ENCODE results near the gene CNTF. TPM values are rescaled to one million over a fixed set of nuclear protein-coding genes. Genes with fewer than 3 reads are reported as not detected.

Gene CNTF
- total and polyA plus RNA-seq, 10 of the 15 experiments (the other 5 are each of a cell fraction or from before 2014, with no cell fraction given) = 0.16 to 2.3 (median 0.73) TPM

DNA sequence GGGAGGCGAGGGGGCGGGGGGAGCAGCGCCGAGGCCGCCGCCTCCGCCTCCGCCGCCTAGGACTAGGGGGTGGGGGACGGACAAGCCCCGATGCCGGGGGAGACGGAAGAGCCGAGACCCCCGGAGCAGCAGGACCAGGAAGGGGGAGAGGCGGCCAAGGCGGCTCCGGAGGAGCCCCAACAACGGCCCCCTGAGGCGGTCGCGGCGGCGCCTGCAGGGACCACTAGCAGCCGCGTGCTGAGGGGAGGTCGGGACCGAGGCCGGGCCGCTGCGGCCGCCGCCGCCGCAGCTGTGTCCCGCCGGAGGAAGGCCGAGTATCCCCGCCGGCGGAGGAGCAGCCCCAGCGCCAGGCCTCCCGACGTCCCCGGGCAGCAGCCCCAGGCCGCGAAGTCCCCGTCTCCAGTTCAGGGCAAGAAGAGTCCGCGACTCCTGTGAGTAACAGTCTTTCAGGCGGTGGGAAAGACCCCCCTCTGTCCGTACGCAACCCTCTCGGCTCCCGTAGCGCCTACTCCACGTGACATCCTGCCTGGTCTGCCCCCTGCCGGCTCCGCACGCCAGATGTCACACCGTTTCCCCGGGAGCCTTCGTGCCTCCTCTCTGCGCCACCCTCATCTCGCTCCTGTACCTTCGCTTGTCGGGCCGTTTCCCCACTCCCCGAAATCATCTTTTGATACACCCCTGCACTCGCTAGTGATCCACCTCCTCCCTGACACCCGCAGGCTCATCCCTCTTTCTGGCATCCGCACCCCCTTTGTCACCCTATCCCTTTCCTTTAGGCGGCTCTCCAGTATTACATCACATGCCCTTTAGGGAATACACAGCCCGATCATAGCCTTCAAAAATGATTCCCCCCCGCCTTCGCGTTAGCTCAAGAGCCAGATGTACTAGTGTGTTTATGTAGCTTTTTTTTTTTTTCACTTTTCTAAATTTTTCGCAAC, 43.0 kb upstream of the CNTF start (continued):
- peak; percentile 36; the same call in 1 of the 2 replicates for TF ChIP-seq MYB (IDR thresholded peaks at IDR 0.05; ENCODE audit: borderline replicate concordance, low read depth, low read length)
- TF ChIP-seq, protein P1, sequence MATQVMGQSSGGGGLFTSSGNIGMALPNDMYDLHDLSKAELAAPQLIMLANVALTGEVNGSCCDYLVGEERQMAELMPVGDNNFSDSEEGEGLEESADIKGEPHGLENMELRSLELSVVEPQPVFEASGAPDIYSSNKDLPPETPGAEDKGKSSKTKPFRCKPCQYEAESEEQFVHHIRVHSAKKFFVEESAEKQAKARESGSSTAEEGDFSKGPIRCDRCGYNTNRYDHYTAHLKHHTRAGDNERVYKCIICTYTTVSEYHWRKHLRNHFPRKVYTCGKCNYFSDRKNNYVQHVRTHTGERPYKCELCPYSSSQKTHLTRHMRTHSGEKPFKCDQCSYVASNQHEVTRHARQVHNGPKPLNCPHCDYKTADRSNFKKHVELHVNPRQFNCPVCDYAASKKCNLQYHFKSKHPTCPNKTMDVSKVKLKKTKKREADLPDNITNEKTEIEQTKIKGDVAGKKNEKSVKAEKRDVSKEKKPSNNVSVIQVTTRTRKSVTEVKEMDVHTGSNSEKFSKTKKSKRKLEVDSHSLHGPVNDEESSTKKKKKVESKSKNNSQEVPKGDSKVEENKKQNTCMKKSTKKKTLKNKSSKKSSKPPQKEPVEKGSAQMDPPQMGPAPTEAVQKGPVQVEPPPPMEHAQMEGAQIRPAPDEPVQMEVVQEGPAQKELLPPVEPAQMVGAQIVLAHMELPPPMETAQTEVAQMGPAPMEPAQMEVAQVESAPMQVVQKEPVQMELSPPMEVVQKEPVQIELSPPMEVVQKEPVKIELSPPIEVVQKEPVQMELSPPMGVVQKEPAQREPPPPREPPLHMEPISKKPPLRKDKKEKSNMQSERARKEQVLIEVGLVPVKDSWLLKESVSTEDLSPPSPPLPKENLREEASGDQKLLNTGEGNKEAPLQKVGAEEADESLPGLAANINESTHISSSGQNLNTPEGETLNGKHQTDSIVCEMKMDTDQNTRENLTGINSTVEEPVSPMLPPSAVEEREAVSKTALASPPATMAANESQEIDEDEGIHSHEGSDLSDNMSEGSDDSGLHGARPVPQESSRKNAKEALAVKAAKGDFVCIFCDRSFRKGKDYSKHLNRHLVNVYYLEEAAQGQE (IDR thresholded peaks at IDR 0.05; ENCODE audit: low read depth, low read length) = 0 out of 2 replicates have a peak, but pooled peaks have one; percentile 35
- TF ChIP-seq SRF (IDR thresholded peaks at IDR 0.05; ENCODE audit: low read depth in 2 of 2, low read length in 2 of 2) = no peak
- peak; percentile 54 for TF ChIP-seq HDAC6 (IDR thresholded peaks at IDR 0.05; ENCODE audit: unreplicated experiment)
- TF ChIP-seq, protein P2, sequence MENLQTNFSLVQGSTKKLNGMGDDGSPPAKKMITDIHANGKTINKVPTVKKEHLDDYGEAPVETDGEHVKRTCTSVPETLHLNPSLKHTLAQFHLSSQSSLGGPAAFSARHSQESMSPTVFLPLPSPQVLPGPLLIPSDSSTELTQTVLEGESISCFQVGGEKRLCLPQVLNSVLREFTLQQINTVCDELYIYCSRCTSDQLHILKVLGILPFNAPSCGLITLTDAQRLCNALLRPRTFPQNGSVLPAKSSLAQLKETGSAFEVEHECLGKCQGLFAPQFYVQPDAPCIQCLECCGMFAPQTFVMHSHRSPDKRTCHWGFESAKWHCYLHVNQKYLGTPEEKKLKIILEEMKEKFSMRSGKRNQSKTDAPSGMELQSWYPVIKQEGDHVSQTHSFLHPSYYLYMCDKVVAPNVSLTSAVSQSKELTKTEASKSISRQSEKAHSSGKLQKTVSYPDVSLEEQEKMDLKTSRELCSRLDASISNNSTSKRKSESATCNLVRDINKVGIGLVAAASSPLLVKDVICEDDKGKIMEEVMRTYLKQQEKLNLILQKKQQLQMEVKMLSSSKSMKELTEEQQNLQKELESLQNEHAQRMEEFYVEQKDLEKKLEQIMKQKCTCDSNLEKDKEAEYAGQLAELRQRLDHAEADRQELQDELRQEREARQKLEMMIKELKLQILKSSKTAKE (IDR thresholded peaks at IDR 0.05; ENCODE audit: low read depth, poor library complexity, severe bottlenecking) = peak; percentile 49
- no peak for TF ChIP-seq SUZ12 (IDR thresholded peaks at IDR 0.05; ENCODE audit: unreplicated experiment)
- peak; percentile 38; the same call in 1 of the 2 replicates for TF ChIP-seq NR2C1 (IDR thresholded peaks at IDR 0.05)
- TF ChIP-seq ZNF384 (IDR thresholded peaks at IDR 0.05; ENCODE audit: borderline replicate concordance, low read depth, low read length) = no peak
- TF ChIP-seq, protein P3, sequence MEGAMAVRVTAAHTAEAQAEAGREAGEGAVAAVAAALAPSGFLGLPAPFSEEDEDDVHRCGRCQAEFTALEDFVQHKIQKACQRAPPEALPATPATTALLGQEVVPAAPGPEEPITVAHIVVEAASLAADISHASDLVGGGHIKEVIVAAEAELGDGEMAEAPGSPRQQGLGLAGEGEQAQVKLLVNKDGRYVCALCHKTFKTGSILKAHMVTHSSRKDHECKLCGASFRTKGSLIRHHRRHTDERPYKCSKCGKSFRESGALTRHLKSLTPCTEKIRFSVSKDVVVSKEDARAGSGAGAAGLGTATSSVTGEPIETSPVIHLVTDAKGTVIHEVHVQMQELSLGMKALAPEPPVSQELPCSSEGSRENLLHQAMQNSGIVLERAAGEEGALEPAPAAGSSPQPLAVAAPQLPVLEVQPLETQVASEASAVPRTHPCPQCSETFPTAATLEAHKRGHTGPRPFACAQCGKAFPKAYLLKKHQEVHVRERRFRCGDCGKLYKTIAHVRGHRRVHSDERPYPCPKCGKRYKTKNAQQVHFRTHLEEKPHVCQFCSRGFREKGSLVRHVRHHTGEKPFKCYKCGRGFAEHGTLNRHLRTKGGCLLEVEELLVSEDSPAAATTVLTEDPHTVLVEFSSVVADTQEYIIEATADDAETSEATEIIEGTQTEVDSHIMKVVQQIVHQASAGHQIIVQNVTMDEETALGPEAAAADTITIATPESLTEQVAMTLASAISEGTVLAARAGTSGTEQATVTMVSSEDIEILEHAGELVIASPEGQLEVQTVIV (IDR thresholded peaks at IDR 0.05; ENCODE audit: borderline replicate concordance, partially characterized antibody) = no peak
- TF ChIP-seq, protein P4, sequence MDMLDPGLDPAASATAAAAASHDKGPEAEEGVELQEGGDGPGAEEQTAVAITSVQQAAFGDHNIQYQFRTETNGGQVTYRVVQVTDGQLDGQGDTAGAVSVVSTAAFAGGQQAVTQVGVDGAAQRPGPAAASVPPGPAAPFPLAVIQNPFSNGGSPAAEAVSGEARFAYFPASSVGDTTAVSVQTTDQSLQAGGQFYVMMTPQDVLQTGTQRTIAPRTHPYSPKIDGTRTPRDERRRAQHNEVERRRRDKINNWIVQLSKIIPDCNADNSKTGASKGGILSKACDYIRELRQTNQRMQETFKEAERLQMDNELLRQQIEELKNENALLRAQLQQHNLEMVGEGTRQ (IDR thresholded peaks at IDR 0.05; ENCODE audit: borderline replicate concordance, low read depth, low read length) = peak; percentile 95
- TF ChIP-seq BMI1 (IDR thresholded peaks at IDR 0.05; ENCODE audit: borderline replicate concordance) = no peak
- no peak for TF ChIP-seq RB1 (IDR thresholded peaks at IDR 0.05; ENCODE audit: borderline replicate concordance)
- 0 out of 2 replicates have a peak, but pooled peaks have one; percentile 59 for TF ChIP-seq CHD1 (IDR thresholded peaks at IDR 0.05; ENCODE audit: low read depth, low read length)
- TF ChIP-seq BHLHE40 (IDR thresholded peaks at IDR 0.05; ENCODE audit: borderline replicate concordance in 1 of 2, low read depth in 2 of 2, low read length in 1 of 2) = peak; percentile 85 to 91

All from GM12878 (cell line).